SK-N-SH (cell line): ENCODE data around the gene WASF3. TPM values are rescaled to one million over a fixed set of nuclear protein-coding genes. Genes with fewer than 3 reads are reported as not detected.

Experiments
- CTCF ChIA-PET: fragments of 300-600, 350-600 bp; formaldehyde crosslinking; extraction: SDS; loops from one replicate; lab custom pipeline; 2021; lab: Yijun Ruan, JAX
- POLR2A ChIA-PET: fragments of 350-600 bp; sonication (Branson Sonifier 250); formaldehyde crosslinking; extraction: SDS; loops from one replicate; lab custom pipeline; 2020; ENCODE audit warnings: antibody characterized with exemption, inconsistent platforms; lab: Yijun Ruan, JAX
- DNase-seq: peaks from one replicate; pipeline ENCODE4 v3.0.0; 2012
- H2AFZ ChIP-seq: fragments of 200-600 bp; sonication (generic); 2 replicates; pipeline ENCODE4 v1.8.1; 2016; ENCODE audit warnings: antibody characterized with exemption, mild to moderate bottlenecking, low read depth
- H3F3A ChIP-seq: fragments of 200-600 bp; sonication (generic); replicated peaks from 2 replicates; pipeline ENCODE3; 2016; ENCODE audit warnings: antibody characterized with exemption, mild to moderate bottlenecking; ENCODE audit not compliant: insufficient read depth
- H3K27ac ChIP-seq, 2 experiments: fragments of 200-500 bp in 1 of 2; fragments of 200-600 bp in 1 of 2; sonication (Bioruptor generic) in 1 of 2; sonication (generic), shearing (Covaris generic) in 1 of 2; 2 replicates each; pipeline versions ENCODE4 v1.5.1 to v1.6.1; 2014 to 2016; ENCODE audit warnings: low read depth in 2 of 2, inconsistent platforms in 1 of 2, low read length in 1 of 2, mild to moderate bottlenecking in 1 of 2, mixed read lengths in 1 of 2
- H3K27me3 ChIP-seq: fragments of 200-600 bp; sonication (generic), shearing (Covaris generic); 2 replicates; pipeline ENCODE4 v1.6.1; 2016; ENCODE audit warnings: mixed run types; ENCODE audit not compliant: insufficient read depth
- H3K36me3 ChIP-seq, 2 experiments: fragments of 200-500 bp in 1 of 2; fragments of 200-600 bp in 1 of 2; sonication (Bioruptor generic) in 1 of 2; sonication (generic) in 1 of 2; replicated peaks in 1 of 2; 2 replicates each; pipeline versions ENCODE3 to v1.5.1; 2014 to 2016; ENCODE audit warnings: low read length in 1 of 2, mild to moderate bottlenecking in 1 of 2; ENCODE audit not compliant: insufficient read depth in 2 of 2, control insufficient read depth in 1 of 2
- H3K4me1 ChIP-seq, 2 experiments: fragments of 200-500 bp in 1 of 2; fragments of 200-600 bp in 1 of 2; sonication (Bioruptor generic) in 1 of 2; sonication (generic), shearing (Covaris generic) in 1 of 2; 2 replicates each; pipeline versions ENCODE4 v1.5.1 to v1.6.1; 2014 to 2016; ENCODE audit warnings: low read depth in 1 of 2, low read length in 1 of 2, mixed run types in 1 of 2; ENCODE audit not compliant: insufficient read depth in 2 of 2, control insufficient read depth in 1 of 2
- H3K4me2 ChIP-seq: fragments of 200-600 bp; sonication (generic), shearing (Covaris generic); 2 replicates; pipeline ENCODE4 v1.6.1; 2017; ENCODE audit warnings: mixed run types
- H3K4me3 ChIP-seq, 2 experiments: fragments of 200-500 bp in 1 of 2; fragments of 200-600 bp in 1 of 2; sonication (Bioruptor generic) in 1 of 2; sonication (generic), shearing (Covaris generic) in 1 of 2; 2 replicates each; pipeline versions ENCODE4 v1.5.1 to v1.8.1; 2014 to 2016; ENCODE audit warnings: low read depth in 2 of 2, inconsistent platforms in 1 of 2, low read length in 1 of 2, mild to moderate bottlenecking in 1 of 2, mixed read lengths in 1 of 2, moderate library complexity in 1 of 2
- H3K79me2 ChIP-seq: fragments of 200-600 bp; sonication (generic); 2 replicates; pipeline ENCODE4 v1.8.1; 2017; ENCODE audit warnings: mild to moderate bottlenecking; ENCODE audit not compliant: insufficient read depth
- H3K9ac ChIP-seq: fragments of 200-600 bp; sonication (generic); 2 replicates; pipeline ENCODE4 v1.6.1; 2017; ENCODE audit warnings: mixed run types
- H3K9me2 ChIP-seq: fragments of 200-600 bp; sonication (generic); 2 replicates; pipeline ENCODE4 v1.6.1; 2017; ENCODE audit warnings: mixed run types
- H3K9me3 ChIP-seq: fragments of 200-600 bp; sonication (generic); 2 replicates; pipeline ENCODE4 v1.6.1; 2017; ENCODE audit warnings: mixed run types, mild to moderate bottlenecking, moderate library complexity
- H4K20me1 ChIP-seq: fragments of 200-600 bp; sonication (generic); 2 replicates; pipeline ENCODE4 v1.6.1; 2017; ENCODE audit warnings: mild to moderate bottlenecking, mixed run types; ENCODE audit not compliant: insufficient read depth
- EP300 ChIP-seq, 2 experiments: IDR thresholded peaks; 2 replicates each; pipeline versions ENCODE4 v1.4.0 to v1.6.1; 2012; ENCODE audit warnings: borderline replicate concordance in 1 of 2, low read depth in 1 of 2, low read length in 1 of 2
- EZH2phosphoT487 ChIP-seq: fragments of 200-600 bp; sonication (generic); IDR thresholded peaks from 2 replicates; pipeline ENCODE4 v1.6.1; 2017; ENCODE audit warnings: low read depth, mixed run types, mild to moderate bottlenecking, antibody characterized with exemption, moderate library complexity, borderline replicate concordance
- FOSL2 ChIP-seq: IDR thresholded peaks from 2 replicates; pipeline ENCODE4 v1.4.0; 2012; ENCODE audit warnings: low read depth, mild to moderate bottlenecking, moderate library complexity, borderline replicate concordance
- FOXJ3 ChIP-seq: sonication (generic); formaldehyde crosslinking; IDR thresholded peaks from 2 replicates; pipeline ENCODE4 v1.5.1; 2020; ENCODE audit warnings: mild to moderate bottlenecking, missing genetic modification reagents
- FOXM1 ChIP-seq: IDR thresholded peaks from 2 replicates; pipeline ENCODE4 v1.4.0; 2012; ENCODE audit warnings: low read depth, mild to moderate bottlenecking
- GABPA ChIP-seq: IDR thresholded peaks from 2 replicates; pipeline ENCODE4 v1.4.0; 2012; ENCODE audit warnings: low read depth, mild to moderate bottlenecking
- GATA2 ChIP-seq: sonication (generic); formaldehyde crosslinking; IDR thresholded peaks from 2 replicates; pipeline ENCODE4 v1.5.0; 2020; ENCODE audit warnings: mild to moderate bottlenecking, missing genetic modification reagents
- MXI1 ChIP-seq: IDR thresholded peaks from 2 replicates; pipeline ENCODE4 v1.6.1; 2012; ENCODE audit warnings: mild to moderate bottlenecking, low read depth, low read length, improper control_type of control experiment
- NFIC ChIP-seq: IDR thresholded peaks from 2 replicates; pipeline ENCODE4 v1.4.0; 2012; ENCODE audit warnings: borderline replicate concordance
- RAD21 ChIP-seq: IDR thresholded peaks from 2 replicates; pipeline ENCODE4 v1.6.1; 2012; ENCODE audit warnings: mild to moderate bottlenecking, low read length
- RCOR1 ChIP-seq: fragments of 150-350 bp; IDR thresholded peaks from 2 replicates; pipeline ENCODE4 v1.6.1; 2017; ENCODE audit warnings: antibody characterized with exemption, low read length
- RFX5 ChIP-seq: IDR thresholded peaks from 2 replicates; pipeline ENCODE4 v1.6.1; 2012; ENCODE audit warnings: mild to moderate bottlenecking, improper control_type of control experiment, low read length
- SIN3A ChIP-seq: IDR thresholded peaks from 2 replicates; pipeline ENCODE4 v1.6.1; 2012; ENCODE audit warnings: low read depth, mild to moderate bottlenecking, low read length, moderate library complexity, borderline replicate concordance
- TAF1 ChIP-seq: IDR thresholded peaks from 2 replicates; pipeline ENCODE4 v1.6.1; 2012; ENCODE audit warnings: low read depth, mild to moderate bottlenecking, low read length, moderate library complexity, borderline replicate concordance
- TCF12 ChIP-seq: IDR thresholded peaks from 2 replicates; pipeline ENCODE4 v1.4.0; 2012
- TEAD4 ChIP-seq: IDR thresholded peaks from 2 replicates; pipeline ENCODE4 v1.4.0; 2012; ENCODE audit warnings: mild to moderate bottlenecking, borderline replicate concordance; ENCODE audit not compliant: insufficient read depth
- whole genome bisulfite sequencing: methylation state at CpG from one replicate; pipeline ENCODE4 v1.1.6; 2017; ENCODE audit warnings: low lambda C conversion rate; 5-methylcytosine and 5-hydroxymethylcytosine counted together
- polyA plus RNA-seq, 3 experiments: library from polyadenylated mRNA; depleted of rRNA; stranded (reverse); fragments of >200 nt; gene quantifications; 2 replicates each; pipeline ENCODE4 v1.2.3, GENCODE V29; 2012
- TF ChIP-seq, protein P1 (sequence below): IDR thresholded peaks from 2 replicates; pipeline ENCODE4 v1.4.0; 2012; ENCODE audit warnings: low read depth, borderline replicate concordance
- TF ChIP-seq, protein P2 (sequence below): IDR thresholded peaks from 2 replicates; pipeline ENCODE4; 2012
- TF ChIP-seq, protein P3 (sequence below): IDR thresholded peaks from 2 replicates; pipeline ENCODE4 v1.4.0; 2012; ENCODE audit warnings: low read depth, borderline replicate concordance

Gene WASF3
- polyA plus RNA-seq, 1 of the 3 experiments (the other 2 are of a cell fraction): 10.4 TPM

DNA sequence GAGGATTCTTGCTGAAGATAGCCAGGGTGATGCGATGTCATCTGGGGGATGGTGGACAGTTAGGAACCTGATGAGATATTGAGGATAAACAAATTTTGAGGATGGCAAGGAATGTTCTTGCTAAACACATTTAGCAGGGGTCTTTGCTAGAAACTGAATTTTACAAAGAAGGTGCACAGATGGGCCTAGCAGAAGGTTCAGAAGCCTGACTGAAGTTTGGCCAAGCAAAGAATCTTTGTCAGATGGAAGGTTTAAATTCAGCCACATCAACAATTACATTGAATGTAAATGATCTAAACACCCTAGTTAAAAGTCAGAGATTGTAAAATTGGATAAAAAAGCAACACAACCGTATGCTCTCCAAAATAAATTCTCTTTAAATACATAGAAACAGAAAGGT is 68.8 kb downstream of the WASF3 start:
- H3K4me1 ChIP-seq: no peaks in the 10 kb centered on the region
- H3K9ac ChIP-seq: no peak overlapping the region
- no peaks in the 10 kb centered on the region for H3K9me2 ChIP-seq
- peaks cover 16 to 35% of the 10 kb centered on the region in 2 experiments for H3K36me3 ChIP-seq
- H3K9me3 ChIP-seq: 0 out of 2 replicates have a peak, but pooled peaks cover 12% of the 10 kb centered on the region
- ChIA-PET CTCF (interaction anchor here (1.5 kb wide), 1 partner anchor 72 kb away, joined by 3 read pairs; no protein-coding TSS in a partner anchor), POLR2A (no interaction called here)
- no peak overlapping the region for H3K27ac ChIP-seq
- H3K4me2 ChIP-seq: no peak overlapping the region
- no peaks in the 10 kb centered on the region for H3K27me3 ChIP-seq
- DNase-seq: no peak
- peaks cover 9% of the 10 kb centered on the region; the same call in 1 of the 2 replicates for H3K79me2 ChIP-seq
- H4K20me1 ChIP-seq: no peaks in the 10 kb centered on the region
- peaks cover 5% of the 10 kb centered on the region for H3F3A ChIP-seq
- 92% methylated on average over 2 of the region's 2 CpGs for WGBS
- no peak overlapping the region for H2AFZ ChIP-seq
- H3K4me3 ChIP-seq: no peak overlapping the region
- TF ChIP-seq GABPA (no peak), TAF1 (no peak), RAD21 (no peak), RCOR1 (no peak), EZH2phosphoT487 (no peak), TEAD4 (no peak), RFX5 (no peak), TCF12 (no peak), GATA2 (CRISPR knock-in tag) (no peak), NFIC (no peak), EP300 (IDR thresholded peaks at IDR 0.05; ENCODE audit: borderline replicate concordance in 1 of 2, low read depth in 1 of 2, low read length in 1 of 2) (no peak), MXI1 (no peak), FOXJ3 (CRISPR knock-in tag) (no peak), FOSL2 (no peak), SIN3A (no peak), FOXM1 (no peak)
- TF ChIP-seq, protein P1, sequence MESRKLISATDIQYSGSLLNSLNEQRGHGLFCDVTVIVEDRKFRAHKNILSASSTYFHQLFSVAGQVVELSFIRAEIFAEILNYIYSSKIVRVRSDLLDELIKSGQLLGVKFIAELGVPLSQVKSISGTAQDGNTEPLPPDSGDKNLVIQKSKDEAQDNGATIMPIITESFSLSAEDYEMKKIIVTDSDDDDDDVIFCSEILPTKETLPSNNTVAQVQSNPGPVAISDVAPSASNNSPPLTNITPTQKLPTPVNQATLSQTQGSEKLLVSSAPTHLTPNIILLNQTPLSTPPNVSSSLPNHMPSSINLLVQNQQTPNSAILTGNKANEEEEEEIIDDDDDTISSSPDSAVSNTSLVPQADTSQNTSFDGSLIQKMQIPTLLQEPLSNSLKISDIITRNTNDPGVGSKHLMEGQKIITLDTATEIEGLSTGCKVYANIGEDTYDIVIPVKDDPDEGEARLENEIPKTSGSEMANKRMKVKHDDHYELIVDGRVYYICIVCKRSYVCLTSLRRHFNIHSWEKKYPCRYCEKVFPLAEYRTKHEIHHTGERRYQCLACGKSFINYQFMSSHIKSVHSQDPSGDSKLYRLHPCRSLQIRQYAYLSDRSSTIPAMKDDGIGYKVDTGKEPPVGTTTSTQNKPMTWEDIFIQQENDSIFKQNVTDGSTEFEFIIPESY: no peak
- TF ChIP-seq, protein P2, sequence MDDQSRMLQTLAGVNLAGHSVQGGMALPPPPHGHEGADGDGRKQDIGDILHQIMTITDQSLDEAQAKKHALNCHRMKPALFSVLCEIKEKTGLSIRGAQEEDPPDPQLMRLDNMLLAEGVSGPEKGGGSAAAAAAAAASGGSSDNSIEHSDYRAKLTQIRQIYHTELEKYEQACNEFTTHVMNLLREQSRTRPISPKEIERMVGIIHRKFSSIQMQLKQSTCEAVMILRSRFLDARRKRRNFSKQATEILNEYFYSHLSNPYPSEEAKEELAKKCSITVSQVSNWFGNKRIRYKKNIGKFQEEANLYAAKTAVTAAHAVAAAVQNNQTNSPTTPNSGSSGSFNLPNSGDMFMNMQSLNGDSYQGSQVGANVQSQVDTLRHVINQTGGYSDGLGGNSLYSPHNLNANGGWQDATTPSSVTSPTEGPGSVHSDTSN: no peak
- TF ChIP-seq, protein P3, sequence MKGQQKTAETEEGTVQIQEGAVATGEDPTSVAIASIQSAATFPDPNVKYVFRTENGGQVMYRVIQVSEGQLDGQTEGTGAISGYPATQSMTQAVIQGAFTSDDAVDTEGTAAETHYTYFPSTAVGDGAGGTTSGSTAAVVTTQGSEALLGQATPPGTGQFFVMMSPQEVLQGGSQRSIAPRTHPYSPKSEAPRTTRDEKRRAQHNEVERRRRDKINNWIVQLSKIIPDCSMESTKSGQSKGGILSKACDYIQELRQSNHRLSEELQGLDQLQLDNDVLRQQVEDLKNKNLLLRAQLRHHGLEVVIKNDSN: no peak
